ENCODE results near the gene SLCO4A1. TPM values are rescaled to one million over a fixed set of nuclear protein-coding genes. Genes with fewer than 3 reads are reported as not detected.
"Not testable (repeated sequence)": the region's sequence is repeated elsewhere in the genome, so short reads cannot be mapped to it uniquely, and the experiment has no call there.

The SLCO4A1 gene
- total RNA-seq, 1 donor from 2014 or later = 45.9 TPM

GRCh38 chr20:62676976-62677375 lies 34.7 kb downstream of the SLCO4A1 start:
- Histone ChIP-seq H3K27ac (no peak overlapping the region), H3K4me3 (no peak overlapping the region), H3K4me1 (no peaks in the 10 kb centered on the region), H3K27me3 (no peaks in the 10 kb centered on the region), H3K36me3 (no peaks in the 10 kb centered on the region), H3K9me3 (peaks cover 3% of the 10 kb centered on the region)
- TF ChIP-seq POLR2AphosphoS5 (IDR thresholded peaks at IDR 0.05; ENCODE audit: insufficient read depth in 1 of 2, low read depth in 1 of 2) = no peak
- TF ChIP-seq CTCF (IDR thresholded peaks at IDR 0.05) = no peak
- TF ChIP-seq POLR2A (IDR thresholded peaks at IDR 0.05) = no peak
- DNase-seq (ENCODE audit: extremely low spot score in 2 of 2) = no peak
- intact Hi-C loops (cut with DNase I) = no loop called here

GRCh38 chr20:62677678-62678077 lies 35.4 kb downstream of the SLCO4A1 start:
- TF ChIP-seq POLR2AphosphoS5 (IDR thresholded peaks at IDR 0.05; ENCODE audit: insufficient read depth in 1 of 2, low read depth in 1 of 2) (no peak), POLR2A (IDR thresholded peaks at IDR 0.05) (no peak), CTCF (IDR thresholded peaks at IDR 0.05) (no peak)
- Histone ChIP-seq H3K36me3 (no peaks in the 10 kb centered on the region), H3K4me1 (no peaks in the 10 kb centered on the region), H3K4me3 (no peak overlapping the region), H3K9me3 (peaks cover 3% of the 10 kb centered on the region), H3K27me3 (no peaks in the 10 kb centered on the region), H3K27ac (no peak overlapping the region)
- no peak for DNase-seq (ENCODE audit: extremely low spot score in 2 of 2)
- intact Hi-C loops (cut with DNase I) = no loop called here

GRCh38 chr20:62678553-62678952 lies 36.2 kb downstream of the SLCO4A1 start:
- TF ChIP-seq CTCF (IDR thresholded peaks at IDR 0.05) (no peak), POLR2A (IDR thresholded peaks at IDR 0.05) (no peak), POLR2AphosphoS5 (IDR thresholded peaks at IDR 0.05; ENCODE audit: insufficient read depth in 1 of 2, low read depth in 1 of 2) (no peak)
- H3K9me3 ChIP-seq = peaks cover 3% of the 10 kb centered on the region
- H3K27ac ChIP-seq = no peak overlapping the region
- H3K36me3 ChIP-seq = no peaks in the 10 kb centered on the region
- intact Hi-C loops (cut with DNase I) = no loop called here
- H3K4me1 ChIP-seq = no peaks in the 10 kb centered on the region
- DNase-seq (ENCODE audit: extremely low spot score in 2 of 2) = no peak
- no peaks in the 10 kb centered on the region for H3K27me3 ChIP-seq
- H3K4me3 ChIP-seq = no peak overlapping the region

- no peaks in the 10 kb centered on the region for H3K36me3 ChIP-seq
- H3K4me3 ChIP-seq = no peak overlapping the region
- no peaks in the 10 kb centered on the region for H3K4me1 ChIP-seq
- no peaks in the 10 kb centered on the region for H3K27me3 ChIP-seq
- peaks cover 3% of the 10 kb centered on the region for H3K9me3 ChIP-seq
- intact Hi-C loops (cut with DNase I) = no loop called here
- no peak for DNase-seq (ENCODE audit: extremely low spot score in 2 of 2)
- TF ChIP-seq CTCF (IDR thresholded peaks at IDR 0.05) = no peak
- TF ChIP-seq POLR2A (IDR thresholded peaks at IDR 0.05) = no peak
- no peak for TF ChIP-seq POLR2AphosphoS5 (IDR thresholded peaks at IDR 0.05; ENCODE audit: insufficient read depth in 1 of 2, low read depth in 1 of 2)
- H3K27ac ChIP-seq = no peak overlapping the region
These were observed 37.8 kb downstream of the SLCO4A1 start for GRCh38 chr20:62679978-62680589.

GRCh38 chr20:62682912-62683517 lies 40.7 kb downstream of the SLCO4A1 start:
- Histone ChIP-seq H3K36me3 (no peaks in the 10 kb centered on the region), H3K9me3 (peaks cover 3% of the 10 kb centered on the region), H3K27me3 (no peaks in the 10 kb centered on the region), H3K27ac (no peak overlapping the region), H3K4me3 (no peak overlapping the region), H3K4me1 (no peaks in the 10 kb centered on the region)
- intact Hi-C loops (cut with DNase I) = no loop called here
- TF ChIP-seq POLR2A (IDR thresholded peaks at IDR 0.05) (no peak), POLR2AphosphoS5 (IDR thresholded peaks at IDR 0.05; ENCODE audit: insufficient read depth in 1 of 2, low read depth in 1 of 2) (no peak), CTCF (IDR thresholded peaks at IDR 0.05) (no peak)
- DNase-seq (ENCODE audit: extremely low spot score in 2 of 2) = no peak

GRCh38 chr20:62683660-62684322 lies 41.5 kb downstream of the SLCO4A1 start:
- H3K36me3 ChIP-seq; H3K27me3 ChIP-seq; H3K9me3 ChIP-seq; H3K27ac ChIP-seq; H3K4me3 ChIP-seq; DNase-seq (ENCODE audit: extremely low spot score in 2 of 2); H3K4me1 ChIP-seq; intact Hi-C loops (cut with DNase I): not testable (repeated sequence)

Data from vagina (tissue), 2 donors.